BLaER1 treated with 17β-estradiol and CSF1 and Interleukin-3, amounts not matched to agents 10 nM and 100 nM (cell line): ENCODE measurements around the gene TXNRD2.
A peak's percentile ranks its signal among the peaks of the same experiment; 100 is the strongest.

Experiments used
- H3K27ac ChIP-seq, 11 experiments: shearing (Covaris generic); formaldehyde crosslinking; 2 replicates each; pipeline ENCODE4 v1.8.1; 2022
- H3K27me3 ChIP-seq, 11 experiments: shearing (Covaris generic); formaldehyde crosslinking; 2 replicates each; pipeline ENCODE4 v1.8.1; 2022
- H3K36me3 ChIP-seq, 11 experiments: shearing (Covaris generic); formaldehyde crosslinking; 2 replicates each; pipeline ENCODE4 v1.8.1; 2022
- H3K4me1 ChIP-seq, 10 experiments: shearing (Covaris generic); formaldehyde crosslinking; 2 replicates each; pipeline ENCODE4 v1.8.1; 2022
- H3K4me2 ChIP-seq, 11 experiments: shearing (Covaris generic); formaldehyde crosslinking; 2 replicates each; pipeline ENCODE4 v1.8.1; 2022
- H3K4me3 ChIP-seq, 10 experiments: shearing (Covaris generic); formaldehyde crosslinking; 2 replicates each; pipeline ENCODE4 v1.8.1; 2022
- H3K9ac ChIP-seq, 11 experiments: shearing (Covaris generic); formaldehyde crosslinking; 2 replicates each; pipeline ENCODE4 v1.8.1; 2022
- H3K9me3 ChIP-seq, 11 experiments: shearing (Covaris generic); formaldehyde crosslinking; replicated peaks in 1 of 11; 2 replicates each; pipeline ENCODE4 v1.8.1; 2022
- H4K20me1 ChIP-seq, 11 experiments: shearing (Covaris generic); formaldehyde crosslinking; 2 replicates each; pipeline ENCODE4 v1.8.1; 2022
- Cebpa-rat ChIP-seq, 11 experiments: shearing (Covaris generic); IDR thresholded peaks; 2 replicates each; pipeline ENCODE4 v1.8.1; 2022

Gene TXNRD2

GRCh38 chr22:19904935-19905334, 36.7 kb downstream of the TXNRD2 start:
- peaks cover 0 to 37% (median 6%) of the 10 kb centered on the region in 11 experiments; a peak in 9 of 22 replicates for H3K36me3 ChIP-seq
- peaks cover 0 to 33% (median 0%) of the 10 kb centered on the region in 11 experiments; a peak in 5 of 22 replicates for H4K20me1 ChIP-seq
- no peak overlapping the region for H3K4me2 ChIP-seq
- no peaks in the 10 kb centered on the region for H3K9me3 ChIP-seq
- no peak overlapping the region for H3K27ac ChIP-seq
- no peak for TF ChIP-seq Cebpa-rat (IDR thresholded peaks at IDR 0.05)
- no peaks in the 10 kb centered on the region for H3K27me3 ChIP-seq
- no peak overlapping the region for H3K9ac ChIP-seq
- peaks cover 0 to 48% (median 32%) of the 10 kb centered on the region in 10 experiments; a peak in 18 of 20 replicates for H3K4me1 ChIP-seq
- H3K4me3 ChIP-seq = no peak overlapping the region

GRCh38 chr22:19904174-19904856, 37.3 kb downstream of the TXNRD2 start:
- no peak overlapping the region for H3K27ac ChIP-seq

GRCh38 chr22:19903513-19903912, 38.1 kb downstream of the TXNRD2 start:
- Histone ChIP-seq H3K27ac (0 out of 22 replicates have a peak overlapping the region, but pooled peaks of 1 of the 11 experiments have one; percentile 36), H3K4me3 (no peak overlapping the region), H3K9ac (peak overlapping the region in 4 of 11 experiments; percentile 6 to 59 (median 55); a peak in 3 of 22 replicates), H3K4me2 (peak overlapping the region; percentile 5 to 94 (median 75); a peak in 20 of 22 replicates), H3K9me3 (no peaks in the 10 kb centered on the region), H3K4me1 (peaks cover 0 to 55% (median 32%) of the 10 kb centered on the region in 10 experiments; a peak in 18 of 20 replicates), H3K27me3 (no peaks in the 10 kb centered on the region), H3K36me3 (peaks cover 0 to 39% (median 2%) of the 10 kb centered on the region in 11 experiments; a peak in 9 of 22 replicates), H4K20me1 (peaks cover 0 to 33% (median 0%) of the 10 kb centered on the region in 11 experiments; a peak in 5 of 22 replicates)
- no peak for TF ChIP-seq Cebpa-rat (IDR thresholded peaks at IDR 0.05)

More at GRCh38 chr22:19904174-19904856, 37.3 kb downstream of the TXNRD2 start:
- H3K9me3 ChIP-seq = no peaks in the 10 kb centered on the region
- H3K27me3 ChIP-seq = no peaks in the 10 kb centered on the region
- H3K4me2 ChIP-seq = peak overlapping the region in 4 of 11 experiments; percentile 74 to 94 (median 82); a peak in 2 of 22 replicates
- peaks cover 0 to 37% (median 6%) of the 10 kb centered on the region in 11 experiments; a peak in 9 of 22 replicates for H3K36me3 ChIP-seq
- H3K9ac ChIP-seq = 0 out of 22 replicates have a peak overlapping the region, but pooled peaks of 1 of the 11 experiments have one; percentile 14
- H3K4me1 ChIP-seq = peaks cover 0 to 48% (median 32%) of the 10 kb centered on the region in 10 experiments; a peak in 18 of 20 replicates
- peaks cover 0 to 33% (median 0%) of the 10 kb centered on the region in 11 experiments; a peak in 5 of 22 replicates for H4K20me1 ChIP-seq
- no peak overlapping the region for H3K4me3 ChIP-seq
- no peak for TF ChIP-seq Cebpa-rat (IDR thresholded peaks at IDR 0.05)

- no peak overlapping the region for H3K4me3 ChIP-seq
- peaks cover 0 to 59% (median 32%) of the 10 kb centered on the region in 10 experiments; a peak in 18 of 20 replicates for H3K4me1 ChIP-seq
- TF ChIP-seq Cebpa-rat (IDR thresholded peaks at IDR 0.05) = no peak
- H4K20me1 ChIP-seq = peaks cover 0 to 33% (median 0%) of the 10 kb centered on the region in 11 experiments; a peak in 5 of 22 replicates
- peak overlapping the region in 5 of 11 experiments; percentile 6 to 59 (median 54); a peak in 6 of 22 replicates for H3K9ac ChIP-seq
- peaks cover 0 to 39% (median 0%) of the 10 kb centered on the region in 11 experiments; a peak in 8 of 22 replicates for H3K36me3 ChIP-seq
- peak overlapping the region; percentile 5 to 94 (median 75); a peak in 20 of 22 replicates for H3K4me2 ChIP-seq
- no peaks in the 10 kb centered on the region for H3K27me3 ChIP-seq
- peak overlapping the region in 3 of 11 experiments; percentile 31 to 58 (median 36); a peak in 3 of 22 replicates for H3K27ac ChIP-seq
- no peaks in the 10 kb centered on the region for H3K9me3 ChIP-seq
Measured at GRCh38 chr22:19903031-19903430, 38.6 kb downstream of the TXNRD2 start.

- Histone ChIP-seq H3K27me3 (no peaks in the 10 kb centered on the region), H3K4me3 (no peak overlapping the region), H3K4me2 (peak overlapping the region in 9 of 11 experiments; percentile 50 to 94 (median 78); a peak in 17 of 22 replicates), H4K20me1 (peaks cover 0 to 36% (median 0%) of the 10 kb centered on the region in 11 experiments; a peak in 5 of 22 replicates), H3K9me3 (no peaks in the 10 kb centered on the region), H3K36me3 (peaks cover 0 to 44% (median 0%) of the 10 kb centered on the region in 11 experiments; a peak in 7 of 22 replicates), H3K4me1 (peaks cover 0 to 66% (median 40%) of the 10 kb centered on the region in 10 experiments; a peak in 18 of 20 replicates), H3K9ac (peak overlapping the region in 4 of 11 experiments; percentile 9 to 59 (median 55); a peak in 6 of 22 replicates), H3K27ac (peak overlapping the region in 2 of 11 experiments; percentile 31 to 36; a peak in 2 of 22 replicates)
- TF ChIP-seq Cebpa-rat (IDR thresholded peaks at IDR 0.05) = no peak
Measured at GRCh38 chr22:19902245-19902715, 39.3 kb downstream of the TXNRD2 start.

GRCh38 chr22:19901577-19902244, 39.9 kb downstream of the TXNRD2 start:
- Histone ChIP-seq H3K4me2 (peak overlapping the region in 8 of 11 experiments; percentile 74 to 94 (median 78); a peak in 14 of 22 replicates), H3K27me3 (no peaks in the 10 kb centered on the region), H4K20me1 (peaks cover 0 to 41% (median 0%) of the 10 kb centered on the region in 11 experiments; a peak in 5 of 22 replicates), H3K4me3 (no peak overlapping the region), H3K27ac (no peak overlapping the region), H3K36me3 (peaks cover 0 to 44% (median 0%) of the 10 kb centered on the region in 11 experiments; a peak in 7 of 22 replicates), H3K9ac (peak overlapping the region in 3 of 11 experiments; percentile 9 to 59 (median 56); a peak in 2 of 22 replicates), H3K4me1 (peaks cover 0 to 72% (median 45%) of the 10 kb centered on the region in 10 experiments; a peak in 18 of 20 replicates), H3K9me3 (no peaks in the 10 kb centered on the region)
- TF ChIP-seq Cebpa-rat (IDR thresholded peaks at IDR 0.05) = no peak

GRCh38 chr22:19900707-19901436, 40.7 kb downstream of the TXNRD2 start:
- no peaks in the 10 kb centered on the region for H3K9me3 ChIP-seq
- TF ChIP-seq Cebpa-rat (IDR thresholded peaks at IDR 0.05) = no peak
- peaks cover 0 to 35% (median 0%) of the 10 kb centered on the region in 11 experiments; a peak in 5 of 22 replicates for H4K20me1 ChIP-seq
- no peak overlapping the region for H3K27ac ChIP-seq
- no peak overlapping the region for H3K4me3 ChIP-seq
- peaks cover 0 to 80% (median 54%) of the 10 kb centered on the region in 10 experiments; a peak in 18 of 20 replicates for H3K4me1 ChIP-seq
- H3K36me3 ChIP-seq = peaks cover 0 to 39% (median 0%) of the 10 kb centered on the region in 11 experiments; a peak in 7 of 22 replicates
- no peaks in the 10 kb centered on the region for H3K27me3 ChIP-seq
- H3K4me2 ChIP-seq = peak overlapping the region in 6 of 11 experiments; percentile 5 to 84 (median 30); a peak in 6 of 22 replicates
- no peak overlapping the region for H3K9ac ChIP-seq
